ENCODE results near the gene SPATA3. TPM values are rescaled to one million over a fixed set of nuclear protein-coding genes. Genes with fewer than 3 reads are reported as not detected.

Gene SPATA3
- total RNA-seq, 1 experiment from 2014 or later, result not detected

DNA sequence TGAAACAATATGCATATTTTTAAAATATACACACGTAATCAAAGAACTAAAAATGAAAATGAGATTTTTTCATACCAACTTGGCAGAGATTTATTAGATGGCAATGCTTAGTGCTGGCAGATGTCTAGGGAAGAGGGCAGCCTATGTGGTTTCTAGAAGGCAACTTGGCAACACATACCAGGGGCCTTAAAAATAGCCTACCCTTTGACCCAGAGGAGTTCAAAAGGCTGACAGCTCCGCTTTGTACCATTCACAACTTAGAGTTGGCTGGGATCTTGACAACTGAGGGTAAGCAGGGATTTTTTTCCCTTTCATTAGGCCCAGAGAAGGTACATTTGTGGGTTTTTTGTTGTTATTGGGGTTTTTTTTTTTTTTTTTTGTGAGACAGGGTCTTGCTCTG, 44.5 kb upstream of the SPATA3 start:
- H3K4me2 ChIP-seq (ENCODE audit: low read length), result no peak overlapping the region
- no peak overlapping the region for H2AFZ ChIP-seq (ENCODE audit: low read length)
- ChIA-PET POLR2A (ENCODE audit: unreplicated experiment) (no interaction called here), CTCF (no interaction called here)
- no peak for DNase-seq
- no peak overlapping the region for H3K4me3 ChIP-seq (ENCODE audit: low read length)
- H3K27me3 ChIP-seq (ENCODE audit: low read length), result no peaks in the 10 kb centered on the region
- BruUV-seq (replicated peaks), result no TSS peak
- no peak overlapping the region for H3K27ac ChIP-seq (ENCODE audit: low read length)
- H3K4me1 ChIP-seq (ENCODE audit: insufficient read depth, low read length), result no peaks in the 10 kb centered on the region
- no peaks in the 10 kb centered on the region for H3K79me2 ChIP-seq (ENCODE audit: low read length)
- no peaks in the 10 kb centered on the region for H4K20me1 ChIP-seq (ENCODE audit: low read length)
- H3F3A ChIP-seq (ENCODE audit: low read length, unreplicated experiment), result no peaks in the 10 kb centered on the region
- ATAC-seq, result no peak
- TF ChIP-seq, protein P1, sequence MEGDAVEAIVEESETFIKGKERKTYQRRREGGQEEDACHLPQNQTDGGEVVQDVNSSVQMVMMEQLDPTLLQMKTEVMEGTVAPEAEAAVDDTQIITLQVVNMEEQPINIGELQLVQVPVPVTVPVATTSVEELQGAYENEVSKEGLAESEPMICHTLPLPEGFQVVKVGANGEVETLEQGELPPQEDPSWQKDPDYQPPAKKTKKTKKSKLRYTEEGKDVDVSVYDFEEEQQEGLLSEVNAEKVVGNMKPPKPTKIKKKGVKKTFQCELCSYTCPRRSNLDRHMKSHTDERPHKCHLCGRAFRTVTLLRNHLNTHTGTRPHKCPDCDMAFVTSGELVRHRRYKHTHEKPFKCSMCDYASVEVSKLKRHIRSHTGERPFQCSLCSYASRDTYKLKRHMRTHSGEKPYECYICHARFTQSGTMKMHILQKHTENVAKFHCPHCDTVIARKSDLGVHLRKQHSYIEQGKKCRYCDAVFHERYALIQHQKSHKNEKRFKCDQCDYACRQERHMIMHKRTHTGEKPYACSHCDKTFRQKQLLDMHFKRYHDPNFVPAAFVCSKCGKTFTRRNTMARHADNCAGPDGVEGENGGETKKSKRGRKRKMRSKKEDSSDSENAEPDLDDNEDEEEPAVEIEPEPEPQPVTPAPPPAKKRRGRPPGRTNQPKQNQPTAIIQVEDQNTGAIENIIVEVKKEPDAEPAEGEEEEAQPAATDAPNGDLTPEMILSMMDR (conservative IDR thresholded peaks at IDR 0.05; ENCODE audit: low read depth, low read length), result no peak
- TF ChIP-seq EZH2phosphoT487 (IDR thresholded peaks at IDR 0.05; ENCODE audit: borderline replicate concordance, low read length) (no peak), EZH2 (IDR thresholded peaks at IDR 0.05; ENCODE audit: low read length, unreplicated experiment) (no peak)
- H3K36me3 ChIP-seq (ENCODE audit: low read depth, low read length), result no peaks in the 10 kb centered on the region
- intact Hi-C loops (cut with micrococcal nuclease), result no loop called here
- no peaks in the 10 kb centered on the region for H3K9me2 ChIP-seq (replicated peaks; ENCODE audit: low read length)
- H3K9me3 ChIP-seq (ENCODE audit: low read length), result no peaks in the 10 kb centered on the region
- H3K9ac ChIP-seq (ENCODE audit: low read length), result no peak overlapping the region

DNA sequence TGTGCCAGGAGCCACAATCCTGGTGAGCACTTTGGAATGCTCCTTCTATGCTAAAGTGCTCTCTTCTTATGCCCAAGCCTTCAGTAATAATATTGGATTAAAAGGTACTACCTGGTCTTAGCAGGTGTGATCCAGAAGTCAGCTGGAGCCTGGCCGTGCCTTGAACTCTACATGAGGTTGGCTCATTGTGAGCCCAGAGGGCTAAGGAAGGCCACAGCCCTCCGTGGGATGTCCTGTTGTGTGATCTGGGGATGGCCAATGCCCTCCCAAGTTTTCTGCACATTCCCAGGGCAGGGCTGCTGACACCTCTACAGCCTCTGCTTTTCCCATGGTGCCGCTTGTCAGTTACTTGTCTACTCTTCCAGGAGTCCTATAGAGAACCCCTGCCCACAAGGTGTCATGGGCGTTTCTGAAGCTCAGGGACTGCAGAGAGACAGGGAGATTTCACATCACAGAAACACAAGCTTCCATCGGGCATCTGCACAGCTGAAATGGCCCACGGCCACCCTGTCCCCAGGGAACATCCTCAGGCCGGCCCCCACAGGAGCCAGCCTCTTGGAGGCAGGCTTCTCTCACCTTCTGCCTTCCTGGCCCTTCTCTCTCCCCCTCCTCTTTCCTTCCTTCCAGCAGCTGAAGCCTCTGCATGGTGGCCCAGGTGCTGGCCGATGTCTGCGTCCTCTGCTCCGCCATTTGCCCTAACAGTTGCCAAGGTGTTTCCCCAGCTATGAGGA, 43.5 kb upstream of the SPATA3 start:
- intact Hi-C loops (cut with micrococcal nuclease), result no loop called here
- ChIA-PET CTCF (no interaction called here), POLR2A (ENCODE audit: unreplicated experiment) (no interaction called here)
- H3K9ac ChIP-seq (ENCODE audit: low read length), result no peak overlapping the region
- H3K9me2 ChIP-seq (replicated peaks; ENCODE audit: low read length), result no peaks in the 10 kb centered on the region
- BruUV-seq (replicated peaks), result no TSS peak
- H3K36me3 ChIP-seq (ENCODE audit: low read depth, low read length), result no peaks in the 10 kb centered on the region
- no peaks in the 10 kb centered on the region for H4K20me1 ChIP-seq (ENCODE audit: low read length)
- no peaks in the 10 kb centered on the region for H3F3A ChIP-seq (ENCODE audit: low read length, unreplicated experiment)
- H3K27ac ChIP-seq (ENCODE audit: low read length), result no peak overlapping the region
- 0 out of 2 replicates have a peak, but pooled peaks cover 4% of the 10 kb centered on the region for H3K4me1 ChIP-seq (ENCODE audit: insufficient read depth, low read length)
- H3K9me3 ChIP-seq (ENCODE audit: low read length), result no peaks in the 10 kb centered on the region
- DNase-seq (no peak), ATAC-seq (no peak)
- TF ChIP-seq EZH2phosphoT487 (IDR thresholded peaks at IDR 0.05; ENCODE audit: borderline replicate concordance, low read length) (no peak), EZH2 (IDR thresholded peaks at IDR 0.05; ENCODE audit: low read length, unreplicated experiment) (no peak)
- TF ChIP-seq, protein P1 (conservative IDR thresholded peaks at IDR 0.05; ENCODE audit: low read depth, low read length), result no peak
- no peaks in the 10 kb centered on the region for H3K27me3 ChIP-seq (ENCODE audit: low read length)
- H3K79me2 ChIP-seq (ENCODE audit: low read length), result no peaks in the 10 kb centered on the region
- H3K4me2 ChIP-seq (ENCODE audit: low read length), result no peak overlapping the region
- no peak overlapping the region for H3K4me3 ChIP-seq (ENCODE audit: low read length)
- H2AFZ ChIP-seq (ENCODE audit: low read length), result no peak overlapping the region

DNA sequence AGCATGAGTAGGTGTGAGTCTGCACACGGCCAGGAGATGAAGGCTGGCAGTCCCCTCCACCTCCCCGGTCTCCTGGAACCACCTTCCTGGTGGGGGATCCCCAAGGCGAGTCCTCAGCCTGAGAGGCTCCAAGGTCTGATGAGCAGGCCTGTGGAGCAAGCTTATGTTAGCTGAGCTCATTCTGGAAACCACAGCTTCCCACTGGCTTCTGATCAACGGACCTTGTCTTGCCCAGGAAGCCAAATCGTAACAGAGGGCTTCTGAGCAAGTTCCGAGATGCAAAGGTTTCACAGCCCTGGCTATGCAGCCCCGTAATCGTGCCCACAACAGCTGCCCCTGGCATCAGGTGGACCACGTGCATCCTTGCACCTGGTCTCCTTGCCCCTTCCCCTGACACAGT, 42.1 kb upstream of the SPATA3 start:
- Histone ChIP-seq H2AFZ (ENCODE audit: low read length) (no peak overlapping the region), H3K36me3 (ENCODE audit: low read depth, low read length) (no peaks in the 10 kb centered on the region), H3K4me2 (ENCODE audit: low read length) (no peak overlapping the region), H3K4me1 (ENCODE audit: insufficient read depth, low read length) (0 out of 2 replicates have a peak, but pooled peaks cover 13% of the 10 kb centered on the region), H3K4me3 (ENCODE audit: low read length) (no peak overlapping the region), H3K9ac (ENCODE audit: low read length) (no peak overlapping the region), H3F3A (ENCODE audit: low read length, unreplicated experiment) (no peaks in the 10 kb centered on the region), H3K27me3 (ENCODE audit: low read length) (no peaks in the 10 kb centered on the region), H3K27ac (ENCODE audit: low read length) (no peak overlapping the region), H3K9me2 (replicated peaks; ENCODE audit: low read length) (no peaks in the 10 kb centered on the region), H4K20me1 (ENCODE audit: low read length) (no peaks in the 10 kb centered on the region), H3K9me3 (ENCODE audit: low read length) (no peaks in the 10 kb centered on the region), H3K79me2 (ENCODE audit: low read length) (no peaks in the 10 kb centered on the region)
- DNase-seq, result no peak
- CTCF ChIA-PET, result no interaction called here
- TF ChIP-seq EZH2 (IDR thresholded peaks at IDR 0.05; ENCODE audit: low read length, unreplicated experiment) (no peak), EZH2phosphoT487 (IDR thresholded peaks at IDR 0.05; ENCODE audit: borderline replicate concordance, low read length) (no peak)
- TF ChIP-seq, protein P1 (conservative IDR thresholded peaks at IDR 0.05; ENCODE audit: low read depth, low read length), result no peak
- intact Hi-C loops (cut with micrococcal nuclease), result no loop called here
- POLR2A ChIA-PET (ENCODE audit: unreplicated experiment), result no interaction called here
- no peak for ATAC-seq
- BruUV-seq (replicated peaks), result no TSS peak

Measured in PC-3 (cell line).